ENCODE results near the gene RNF145. TPM values are rescaled to one million over a fixed set of nuclear protein-coding genes. Genes with fewer than 3 reads are reported as not detected.

The RNF145 gene
- total and polyA plus RNA-seq, 2 of the 13 experiments (the other 11 are each of a cell fraction or from before 2014, with no cell fraction given) = 24.6 TPM

- H3K9ac ChIP-seq (ENCODE audit: insufficient read depth, low read depth, low read length) = no peak overlapping the region
- H3K79me2 ChIP-seq (ENCODE audit: insufficient read depth, low read length) = no peaks in the 10 kb centered on the region
- H3K4me2 ChIP-seq (ENCODE audit: low read depth, low read length) = no peak overlapping the region
- POLR2A ChIA-PET = no interaction called here
- H3K9me3 ChIP-seq (ENCODE audit: low read length) = no peaks in the 10 kb centered on the region
- no peaks in the 10 kb centered on the region for H4K20me1 ChIP-seq (ENCODE audit: insufficient read depth, low read length)
- no peak overlapping the region for H3K27ac ChIP-seq (ENCODE audit: extremely low read length, insufficient read depth, low read length)
- intact Hi-C loops (cut with micrococcal nuclease; ENCODE audit: unreplicated experiment) = no loop called here
- BruUV-seq (replicated peaks) = no TSS peak
- DNase-seq (ENCODE audit: low spot score) = no peak
- no peak overlapping the region for H3K4me3 ChIP-seq (replicated peaks in 1 of 3; ENCODE audit: insufficient read depth in 1 of 3, low read depth in 2 of 3, low read length in 3 of 3)
- no peak for FAIRE-seq
- no peak overlapping the region for H2AFZ ChIP-seq (ENCODE audit: low read length)
- ATAC-seq = no peak
- peaks cover 10% of the 10 kb centered on the region for H3K4me1 ChIP-seq (ENCODE audit: insufficient read depth, low read length)
- H3K27me3 ChIP-seq (ENCODE audit: control insufficient read depth in 1 of 2, insufficient read depth in 2 of 2, low read length in 2 of 2) = no peaks in the 10 kb centered on the region
- CTCF ChIA-PET (ENCODE audit: low intra/inter-chr PET ratio, low total read pairs) = no interaction called here
- in situ Hi-C loops (cut with HindIII; ENCODE audit: extremely low pct_ligation_motif_present, low pct_unique_long_range_greater_than_20kb) = no loop called here
- peaks cover 0 to 25% of the 10 kb centered on the region in 2 experiments; a peak in 3 of 5 replicates for H3K36me3 ChIP-seq (replicated peaks in 1 of 2; ENCODE audit: control insufficient read depth in 1 of 2, insufficient read depth in 2 of 2, low read length in 2 of 2)
- TF ChIP-seq DNMT1 (CRISPR knock-in tag; IDR thresholded peaks at IDR 0.05) = no peak
- TF ChIP-seq HNRNPUL1 (IDR thresholded peaks at IDR 0.05; ENCODE audit: low read depth, low read length) = no peak
- no peak for TF ChIP-seq PRPF4 (IDR thresholded peaks at IDR 0.05; ENCODE audit: low read depth, low read length, poor library complexity, severe bottlenecking)
- TF ChIP-seq, protein P1, sequence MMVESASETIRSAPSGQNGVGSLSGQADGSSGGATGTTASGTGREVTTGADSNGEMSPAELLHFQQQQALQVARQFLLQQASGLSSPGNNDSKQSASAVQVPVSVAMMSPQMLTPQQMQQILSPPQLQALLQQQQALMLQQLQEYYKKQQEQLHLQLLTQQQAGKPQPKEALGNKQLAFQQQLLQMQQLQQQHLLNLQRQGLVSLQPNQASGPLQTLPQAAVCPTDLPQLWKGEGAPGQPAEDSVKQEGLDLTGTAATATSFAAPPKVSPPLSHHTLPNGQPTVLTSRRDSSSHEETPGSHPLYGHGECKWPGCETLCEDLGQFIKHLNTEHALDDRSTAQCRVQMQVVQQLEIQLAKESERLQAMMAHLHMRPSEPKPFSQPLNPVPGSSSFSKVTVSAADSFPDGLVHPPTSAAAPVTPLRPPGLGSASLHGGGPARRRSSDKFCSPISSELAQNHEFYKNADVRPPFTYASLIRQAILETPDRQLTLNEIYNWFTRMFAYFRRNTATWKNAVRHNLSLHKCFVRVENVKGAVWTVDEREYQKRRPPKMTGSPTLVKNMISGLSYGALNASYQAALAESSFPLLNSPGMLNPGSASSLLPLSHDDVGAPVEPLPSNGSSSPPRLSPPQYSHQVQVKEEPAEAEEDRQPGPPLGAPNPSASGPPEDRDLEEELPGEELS (CRISPR knock-in tag; IDR thresholded peaks at IDR 0.05) = no peak
- no peak for TF ChIP-seq SIN3A (IDR thresholded peaks at IDR 0.05; ENCODE audit: borderline replicate concordance, low read depth, low read length)
- no peak for TF ChIP-seq ZNF567 (CRISPR knock-in tag; IDR thresholded peaks at IDR 0.05; ENCODE audit: borderline replicate concordance)
- TF ChIP-seq ZBTB20 (CRISPR knock-in tag; IDR thresholded peaks at IDR 0.05; ENCODE audit: borderline replicate concordance, low read depth) = no peak
- TF ChIP-seq PCBP1 (IDR thresholded peaks at IDR 0.05; ENCODE audit: borderline replicate concordance, low read depth, low read length) = no peak
- TF ChIP-seq IKZF1 (IDR thresholded peaks at IDR 0.05) = no peak
- no peak for TF ChIP-seq SATB2 (CRISPR knock-in tag; IDR thresholded peaks at IDR 0.05)
- TF ChIP-seq ZNF550 (CRISPR knock-in tag; IDR thresholded peaks at IDR 0.05; ENCODE audit: borderline replicate concordance) = no peak
Observed at GRCh38 chr5:159174511-159175168, 34.7 kb downstream of the RNF145 start.

Measured in HepG2 (cell line).